Eye (tissue), 1 donor: ENCODE measurements around the gene GAS7.
"Not testable (repeated sequence)": the region's sequence is repeated elsewhere in the genome, so short reads cannot be mapped to it uniquely, and the experiment has no call there.

Source experiments
- DNase-seq: peaks from one replicate; pipeline ENCODE4 v3.0.0-alpha.2; 2015

Gene GAS7

GRCh38 chr17:10069301-10069700 is 129.1 kb downstream of the GAS7 start:
- DNase-seq = no peak

- DNase-seq = no peak
These were observed 130.8 kb downstream of the GAS7 start for GRCh38 chr17:10067446-10068143.

- no peak for DNase-seq
These were observed 133.9 kb downstream of the GAS7 start for GRCh38 chr17:10064536-10064935.

GRCh38 chr17:10063730-10064241 is 134.6 kb downstream of the GAS7 start:
- DNase-seq = no peak

- DNase-seq = no peak
These were observed 135.6 kb downstream of the GAS7 start for GRCh38 chr17:10062691-10063385.

GRCh38 chr17:10061111-10061845 is 137.1 kb downstream of the GAS7 start:
- peak; percentile 86 for DNase-seq

GRCh38 chr17:10060526-10060925 is 137.9 kb downstream of the GAS7 start:
- no peak for DNase-seq

- DNase-seq = peak; percentile 72
These were observed 138.7 kb downstream of the GAS7 start for GRCh38 chr17:10059684-10060211.

GRCh38 chr17:10058921-10059683 is 139.3 kb downstream of the GAS7 start:
- no peak for DNase-seq

- not testable (repeated sequence) for DNase-seq
These were observed 140.9 kb downstream of the GAS7 start for GRCh38 chr17:10057466-10057865.

- no peak for DNase-seq
These were observed 143.0 kb downstream of the GAS7 start for GRCh38 chr17:10055262-10055975.

- DNase-seq = no peak
These were observed 144.4 kb downstream of the GAS7 start for GRCh38 chr17:10053782-10054540.

- no peak for DNase-seq
These were observed 146.1 kb downstream of the GAS7 start for GRCh38 chr17:10052106-10052813.

- DNase-seq = no peak
These were observed 147.3 kb downstream of the GAS7 start for GRCh38 chr17:10051112-10051511.

GRCh38 chr17:10050597-10051101 is 147.8 kb downstream of the GAS7 start:
- DNase-seq = no peak

- no peak for DNase-seq
These were observed 149.6 kb downstream of the GAS7 start for GRCh38 chr17:10048629-10049350.

GRCh38 chr17:10046786-10047785 is 151.3 kb downstream of the GAS7 start:
- no peak for DNase-seq
